IMR-90 (cell line): ENCODE measurements around the gene DAB2.

Source experiments
- BHLHE40 ChIP-seq: fragments of 150-350 bp; IDR thresholded peaks from 2 replicates; pipeline ENCODE4 v1.6.1; 2016; ENCODE audit warnings: mild to moderate bottlenecking, low read depth, low read length
- CEBPB ChIP-seq: IDR thresholded peaks from 2 replicates; pipeline ENCODE4 v1.6.1; 2012; ENCODE audit warnings: low read depth, low read length, improper control_type of control experiment
- CTCF ChIP-seq: conservative IDR thresholded peaks from 2 replicates; pipeline ENCODE4 v1.5.1; 2012; ENCODE audit warnings: mild to moderate bottlenecking, low read depth, low read length, improper control_type of control experiment
- ELK1 ChIP-seq: fragments of 150-350 bp; IDR thresholded peaks from 2 replicates; pipeline ENCODE4 v1.6.1; 2016; ENCODE audit warnings: low read depth, mild to moderate bottlenecking, low read length, moderate library complexity, borderline replicate concordance
- MAZ ChIP-seq: IDR thresholded peaks from 2 replicates; pipeline ENCODE4 v1.6.1; 2012; ENCODE audit warnings: low read depth, mild to moderate bottlenecking, low read length, improper control_type of control experiment, moderate library complexity, borderline replicate concordance
- POLR2A ChIP-seq: IDR thresholded peaks from 2 replicates; pipeline ENCODE4 v1.6.1; 2012; ENCODE audit warnings: mild to moderate bottlenecking, low read depth, low read length
- RAD21 ChIP-seq: IDR thresholded peaks from 2 replicates; pipeline ENCODE4 v1.6.1; 2012; ENCODE audit warnings: low read length, improper control_type of control experiment
- RCOR1 ChIP-seq: IDR thresholded peaks from 2 replicates; pipeline ENCODE4 v1.6.1; 2012; ENCODE audit warnings: mild to moderate bottlenecking, low read length, improper control_type of control experiment; ENCODE audit not compliant: insufficient replicate concordance
- SMC3 ChIP-seq: fragments of 150-350 bp; IDR thresholded peaks from 2 replicates; pipeline ENCODE4 v1.6.1; 2016; ENCODE audit warnings: low read depth, mild to moderate bottlenecking, antibody characterized with exemption, low read length, moderate library complexity
- USF2 ChIP-seq: fragments of 150-350 bp; IDR thresholded peaks from 2 replicates; pipeline ENCODE4 v1.6.1; 2017; ENCODE audit warnings: mild to moderate bottlenecking, antibody characterized with exemption, low read length, low read depth

GRCh38 chr5:39430461-39430860, 5.7 kb upstream of the DAB2 start:
- TF ChIP-seq POLR2A (no peak), CTCF (no peak), USF2 (no peak), CEBPB (no peak), RCOR1 (no peak), RAD21 (no peak), ELK1 (no peak), SMC3 (no peak), MAZ (no peak), BHLHE40 (no peak)
